ENCODE measurements around the gene C8A.

DNA sequence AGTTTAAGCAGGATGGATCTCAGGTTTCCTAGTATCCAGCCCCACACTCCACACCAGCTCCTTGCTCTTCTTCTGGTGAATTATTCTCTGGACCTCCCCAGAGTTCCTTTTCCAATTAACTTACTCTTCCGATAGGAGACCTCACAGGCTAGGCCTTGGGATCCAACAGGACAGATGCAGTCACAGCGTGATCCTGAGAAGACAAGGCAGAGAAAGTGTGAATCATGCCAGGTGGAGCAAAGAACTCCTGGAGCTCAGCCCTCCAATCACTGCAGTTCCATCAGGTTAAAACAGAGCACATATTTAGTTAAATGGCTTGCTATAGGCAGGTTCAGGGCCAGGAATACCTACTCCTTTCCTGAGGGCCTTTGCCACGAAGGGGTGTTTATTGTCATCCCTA lies 77.1 kb downstream of the C8A start:
- TF ChIP-seq POLR2A (IDR thresholded peaks at IDR 0.05; ENCODE audit: low read depth): no peak
- TF ChIP-seq CTCF (IDR thresholded peaks at IDR 0.05): no peak
- no peak for TF ChIP-seq EP300 (IDR thresholded peaks at IDR 0.05)
- no peak for TF ChIP-seq POLR2AphosphoS5 (IDR thresholded peaks at IDR 0.05)

All from esophagus muscularis mucosa (tissue), 4 donors.